MM.1S (cell line): ENCODE measurements around the gene ZNF764.

ENCODE experiments used
- CTCF ChIP-seq: fragments of 300-600 bp; sonication (generic); IDR thresholded peaks from 2 replicates; pipeline ENCODE4 v1.5.1; 2016; ENCODE audit warnings: antibody characterized with exemption, low read length, mixed read lengths
- EZH2 ChIP-seq: fragments of 300-600 bp; sonication (generic); optimal IDR thresholded peaks from 2 replicates; pipeline ENCODE3; 2017; ENCODE audit warnings: low read depth, mild to moderate bottlenecking, antibody characterized with exemption, low read length, mixed read lengths

DNA sequence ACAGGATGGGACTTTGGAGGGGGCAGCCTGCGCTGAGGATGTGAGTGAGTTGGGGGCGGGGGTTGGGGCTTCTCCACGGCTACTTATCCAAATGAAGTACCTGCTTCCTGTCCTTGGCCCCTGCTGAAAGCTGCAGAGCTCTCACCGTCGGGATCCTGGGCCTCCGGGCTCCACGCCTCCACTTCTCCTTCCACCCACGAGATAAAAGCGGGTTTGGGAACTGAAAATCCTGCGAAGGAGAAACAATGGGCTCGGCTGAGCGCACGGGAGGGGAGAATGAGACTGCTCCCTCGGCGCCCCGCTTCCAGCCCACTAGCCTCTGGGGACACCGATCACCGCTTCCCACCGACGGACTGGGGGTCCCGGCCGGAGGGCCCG, 26.8 kb upstream of the ZNF764 start:
- no peak for TF ChIP-seq EZH2
- TF ChIP-seq CTCF: no peak
